Stimulated activated CD8-positive, alpha-beta memory T cell treated with anti-CD3 and anti-CD28 coated beads, Interleukin-7, amount 100 ng/mL, for 1 hour (primary cell): ENCODE data around the gene RGS11.
A peak's percentile ranks its signal among the peaks of the same experiment; 100 is the strongest.
"Not testable (repeated sequence)": the region's sequence is repeated elsewhere in the genome, so short reads cannot be mapped to it uniquely, and the experiment has no call there.

Source experiments
- DNase-seq, 2 donors: peaks; one replicate each; pipeline ENCODE4 v3.0.0-alpha.2; 2020; ENCODE audit warnings: low read depth in 2 of 2

RGS11 gene

GRCh38 chr16:263182-263774, 12.5 kb downstream of the RGS11 start:
- no peak for DNase-seq

GRCh38 chr16:262121-262745, 13.5 kb downstream of the RGS11 start:
- DNase-seq = no peak

GRCh38 chr16:261031-261691, 14.6 kb downstream of the RGS11 start:
- no peak for DNase-seq

- DNase-seq = no peak
These were observed 15.4 kb downstream of the RGS11 start for GRCh38 chr16:260326-260725.

GRCh38 chr16:259814-260253, 15.9 kb downstream of the RGS11 start:
- no peak for DNase-seq

GRCh38 chr16:259226-259625, 16.5 kb downstream of the RGS11 start:
- no peak for DNase-seq

GRCh38 chr16:258091-258490, 17.7 kb downstream of the RGS11 start:
- DNase-seq = not testable (repeated sequence)

GRCh38 chr16:255183-255582, 20.6 kb downstream of the RGS11 start:
- no peak for DNase-seq

- no peak for DNase-seq
These were observed 21.3 kb downstream of the RGS11 start for GRCh38 chr16:254461-254860.

GRCh38 chr16:253833-254232, 21.9 kb downstream of the RGS11 start:
- no peak for DNase-seq

- no peak for DNase-seq
These were observed 23.1 kb downstream of the RGS11 start for GRCh38 chr16:252366-253337.

GRCh38 chr16:249431-249830, 26.3 kb downstream of the RGS11 start:
- no peak for DNase-seq

GRCh38 chr16:247027-247426, 28.7 kb downstream of the RGS11 start:
- no peak for DNase-seq

- no peak for DNase-seq
These were observed 30.6 kb downstream of the RGS11 start for GRCh38 chr16:245105-245504.

GRCh38 chr16:243348-243747, 32.4 kb downstream of the RGS11 start:
- DNase-seq = no peak

GRCh38 chr16:242281-242680, 33.5 kb downstream of the RGS11 start:
- DNase-seq = no peak

GRCh38 chr16:240559-240958, 35.2 kb downstream of the RGS11 start:
- no peak for DNase-seq

GRCh38 chr16:239948-240277, 35.8 kb downstream of the RGS11 start:
- DNase-seq = no peak

- DNase-seq = peak; percentile 88 to 89
These were observed 41.1 kb downstream of the RGS11 start, which contains the start of gene FAM234A for GRCh38 chr16:234468-235305. FAM234A (plus strand) TSS chr16:234821; CDS start chr16:254414, 19,593 bp downstream.

- no peak for DNase-seq
These were observed 44.8 kb downstream of the RGS11 start for GRCh38 chr16:230949-231348.

- DNase-seq = not testable (repeated sequence)
These were observed 45.4 kb downstream of the RGS11 start for GRCh38 chr16:230351-230750.
